Psoas muscle (tissue), 8 donors: ENCODE results near the gene KRT84. TPM values are rescaled to one million over a fixed set of nuclear protein-coding genes. Genes with fewer than 3 reads are reported as not detected.
"Not testable (repeated sequence)": the region's sequence is repeated elsewhere in the genome, so short reads cannot be mapped to it uniquely, and the experiment has no call there.

Source experiments
- ATAC-seq, 4 donors: fragments of 200-7000 bp; cut with Tn5 transposase; one replicate each; pipeline ENCODE4 v1.9.1; 2020; ENCODE audit warnings: moderate library complexity in 3 of 4, mild to moderate bottlenecking in 2 of 4
- DNase-seq, 2 donors: peaks; one replicate each; pipeline ENCODE4 v3.0.0-alpha.2; 2020
- H3K27ac ChIP-seq: fragments of 200-600 bp; one replicate; pipeline ENCODE4 v1.8.0; 2022
- H3K27me3 ChIP-seq, 3 donors: fragments of 200-600 bp in 1 of 3; one replicate each; pipeline versions ENCODE4 v1.6.1 to v1.8.0; 2013 to 2022; ENCODE audit warnings: low read length in 2 of 3, mild to moderate bottlenecking in 2 of 3, moderate library complexity in 1 of 3; ENCODE audit not compliant: insufficient read depth in 3 of 3
- H3K36me3 ChIP-seq, 2 donors: fragments of 200-600 bp in 1 of 2; one replicate each; pipeline versions ENCODE4 v1.6.1 to v1.8.0; 2013 to 2022; ENCODE audit warnings: low read depth in 1 of 2, mild to moderate bottlenecking in 1 of 2, moderate library complexity in 1 of 2; ENCODE audit not compliant: insufficient read depth in 1 of 2
- H3K4me1 ChIP-seq: fragments of 200-600 bp; one replicate; pipeline ENCODE4 v1.8.0; 2022
- H3K4me3 ChIP-seq: fragments of 200-600 bp; one replicate; pipeline ENCODE4 v1.8.0; 2022; ENCODE audit warnings: mild to moderate bottlenecking
- H3K9me3 ChIP-seq: fragments of 200-600 bp; one replicate; pipeline ENCODE4 v1.8.0; 2022
- CTCF ChIP-seq: fragments of 200-600 bp; IDR thresholded peaks from one replicate; pipeline ENCODE4 v1.8.0; 2022; ENCODE audit warnings: antibody characterized with exemption
- WGBS, 3 donors: extraction: QIAGEN DNeasy Blood & Tissue Kit; methylation state at CpG; one replicate each; pipeline versions ENCODE4 v1.1.6 to v1.1.7; 2013; 5-methylcytosine and 5-hydroxymethylcytosine counted together
- intact Hi-C, 2 donors: fragments of 100-400 bp; cut with DNase I; formaldehyde crosslinking; loops; one replicate each; pipeline versions ENCODE4 v1.11.0 to v1.14.2; 2022
- polyA plus RNA-seq, 3 donors: library from polyadenylated mRNA; stranded (reverse); fragments of 200-250 nt; gene quantifications; one replicate each; pipeline ENCODE4 v1.2.3, GENCODE V29; 2013
- total RNA-seq, 4 donors: library from RNA; stranded (reverse); fragmentation: NEBNext Ultra II Directional in 2 of 4; extraction: Animal tissue kit (Norgen Biotek cat#: 25700) in 2 of 4; gene quantifications; one replicate each; pipeline versions ENCODE4 v1.2.1 to v1.2.4, GENCODE V29; 2021 to 2023
- donor health status: healthy with polysubstance abuse.
- donor health status: DM: no; HTN: no; CAD: no; lungs with moderate emphysema.
- donor health status: Bipolar disorder and iron deficiency.
- donor health status: healthy.
- donor health status: DM: yes; HTN: yes; CAD: no.
- donor health status: DM: no; HTN: no; CAD: no.
- donor health status: DM: no; HTN: no; CAD: no.
- donor health status: DM: yes; HTN: yes; CAD: no.

The KRT84 gene
- total and polyA plus RNA-seq, 7 donors, result not detected

- H3K27me3 ChIP-seq, result peaks cover 0 to 5% (median 0%) of the 10 kb centered on the region in 3 donors
- H3K4me3 ChIP-seq, result no peak overlapping the region
- no peaks in the 10 kb centered on the region for H3K36me3 ChIP-seq
- no peak for TF ChIP-seq CTCF
- H3K9me3 ChIP-seq, result no peaks in the 10 kb centered on the region
- no peak for ATAC-seq
- H3K27ac ChIP-seq, result no peak overlapping the region
- no peaks in the 10 kb centered on the region for H3K4me1 ChIP-seq
- intact Hi-C loops, result no loop called here
- no peak for DNase-seq
- WGBS, 3 donors, result 39 to 48% (median 45%) methylated on average over 8 of the region's 8 CpGs
Observed at GRCh38 chr12:52413782-52414345, 28.4 kb upstream of the KRT84 start.

- intact Hi-C loops, result no loop called here
- no peaks in the 10 kb centered on the region for H3K4me1 ChIP-seq
- WGBS, 3 donors, result 47 to 63% (median 55%) methylated on average over 4 of the region's 4 CpGs
- no peaks in the 10 kb centered on the region for H3K9me3 ChIP-seq
- no peak for DNase-seq
- peaks cover 0 to 5% (median 0%) of the 10 kb centered on the region in 3 donors for H3K27me3 ChIP-seq
- no peak overlapping the region for H3K27ac ChIP-seq
- H3K36me3 ChIP-seq, result no peaks in the 10 kb centered on the region
- ATAC-seq, result no peak
- H3K4me3 ChIP-seq, result no peak overlapping the region
- TF ChIP-seq CTCF, result no peak
Observed at GRCh38 chr12:52413202-52413601, 27.8 kb upstream of the KRT84 start.

- H3K9me3 ChIP-seq, result no peaks in the 10 kb centered on the region
- no peaks in the 10 kb centered on the region for H3K4me1 ChIP-seq
- intact Hi-C loops, result no loop called here
- 74 to 84% (median 81%) methylated on average over 10 of the region's 10 CpGs for WGBS, 3 donors
- H3K27ac ChIP-seq, result no peak overlapping the region
- no peaks in the 10 kb centered on the region for H3K36me3 ChIP-seq
- peaks cover 0 to 5% (median 0%) of the 10 kb centered on the region in 3 donors for H3K27me3 ChIP-seq
- TF ChIP-seq CTCF, result no peak
- no peak overlapping the region for H3K4me3 ChIP-seq
- ATAC-seq (no peak), DNase-seq (no peak)
Observed at GRCh38 chr12:52411815-52412214, 26.4 kb upstream of the KRT84 start.

GRCh38 chr12:52410589-52411248 lies 25.3 kb upstream of the KRT84 start:
- DNase-seq, H3K4me3 ChIP-seq, H3K9me3 ChIP-seq, ATAC-seq, H3K27ac ChIP-seq, H3K27me3 ChIP-seq, H3K4me1 ChIP-seq, intact Hi-C loops, H3K36me3 ChIP-seq: not testable (repeated sequence)
- WGBS, 3 donors, result 60% methylated on average over 1 of the region's 1 CpG; no CpG with 5 or more reads in 2 of the 3 donors

GRCh38 chr12:52407918-52408317 lies 22.5 kb upstream of the KRT84 start:
- DNase-seq (no peak), ATAC-seq (no peak)
- H3K9me3 ChIP-seq, result no peaks in the 10 kb centered on the region
- H3K27me3 ChIP-seq, result no peaks in the 10 kb centered on the region
- TF ChIP-seq CTCF, result no peak
- 75 to 82% (median 78%) methylated on average over 5 of the region's 5 CpGs for WGBS, 3 donors
- H3K36me3 ChIP-seq, result no peaks in the 10 kb centered on the region
- intact Hi-C loops, result no loop called here
- H3K4me1 ChIP-seq, result no peaks in the 10 kb centered on the region
- H3K4me3 ChIP-seq, result no peak overlapping the region
- H3K27ac ChIP-seq, result no peak overlapping the region
